GM12878 (cell line): ENCODE results near the gene SLC19A3. TPM values are rescaled to one million over a fixed set of nuclear protein-coding genes. Genes with fewer than 3 reads are reported as not detected.
"Not testable (repeated sequence)": the region's sequence is repeated elsewhere in the genome, so short reads cannot be mapped to it uniquely, and the experiment has no call there.

ENCODE experiments used
- ATAC-seq: fragments of 200-7000 bp; cut with Tn5 transposase; 3 replicates; pipeline ENCODE4 v1.9.1; 2020; ENCODE audit warnings: mild to moderate bottlenecking, moderate library complexity
- BruUV-seq: library from RNA; stranded (reverse); fragments of 400-500 nt; replicated peaks from 2 replicates; lab custom pipeline; 2021; lab: Mats Ljungman, UMichigan
- CTCF ChIA-PET: fragments of 300-600 bp; sonication (Branson Sonifier 250); formaldehyde crosslinking; extraction: SDS; loops from one replicate; lab custom pipeline; 2021; ENCODE audit warnings: inconsistent platforms; lab: Yijun Ruan, JAX
- POLR2A ChIA-PET: fragments of 350-600 bp; formaldehyde crosslinking; extraction: SDS; loops from one replicate; lab custom pipeline; 2021; ENCODE audit warnings: inconsistent platforms; lab: Charles Lee
- RAD21 ChIA-PET: fragments of 300-600 bp; sonication (Branson Sonifier 250); formaldehyde crosslinking; loops from one replicate; lab custom pipeline; 2023; ENCODE audit warnings: antibody characterized with exemption; ENCODE audit not compliant: unreplicated experiment; lab: Charles Lee
- SMC1A ChIA-PET: fragments of 300-600 bp; sonication (Branson Sonifier 250); formaldehyde crosslinking; loops from one replicate; lab custom pipeline; 2023; ENCODE audit not compliant: unreplicated experiment, uncharacterized antibody; lab: Charles Lee
- DNase-seq: peaks from one replicate; pipeline ENCODE4 v3.0.0-alpha.2; 2011; ENCODE audit warnings: low read depth, low spot score
- FAIRE-seq: peaks from 3 replicates; lab custom pipeline; 2011; peaks lifted over from hg19 to GRCh38; lab: Jason Lieb, UNC
- H2AFZ ChIP-seq: 2 replicates; pipeline ENCODE4 v1.6.0; 2011; ENCODE audit warnings: low read depth, low read length, control low read depth; ENCODE audit not compliant: control insufficient read depth
- H3K27ac ChIP-seq: 2 replicates; pipeline ENCODE4 v1.5.1; 2011; ENCODE audit warnings: control low read depth; ENCODE audit not compliant: control insufficient read depth, insufficient read depth
- H3K27me3 ChIP-seq, 2 experiments: replicated peaks in 1 of 2; 2 replicates each; pipeline versions ENCODE4 v1.6.0 to v1.6.1; 2011; ENCODE audit warnings: low read length in 1 of 2; ENCODE audit not compliant: control insufficient read depth in 2 of 2, insufficient read depth in 2 of 2
- H3K36me3 ChIP-seq, 2 experiments: 2 replicates each; pipeline ENCODE4 v1.5.1; 2011; ENCODE audit warnings: low read length in 1 of 2; ENCODE audit not compliant: control insufficient read depth in 2 of 2, insufficient read depth in 2 of 2
- H3K4me1 ChIP-seq: 2 replicates; pipeline ENCODE4 v1.6.1; 2011; ENCODE audit warnings: mild to moderate bottlenecking, low read length, moderate library complexity, mixed read lengths; ENCODE audit not compliant: control insufficient read depth, insufficient read depth
- H3K4me2 ChIP-seq: 2 replicates; pipeline ENCODE4 v1.6.0; 2011; ENCODE audit warnings: control low read depth; ENCODE audit not compliant: control insufficient read depth, insufficient read depth
- H3K4me3 ChIP-seq: fragments of 200-600 bp; sonication (generic); 2 replicates; pipeline ENCODE4 v1.5.1; 2016
- H3K79me2 ChIP-seq: 2 replicates; pipeline ENCODE4 v1.6.0; 2011; ENCODE audit warnings: low read length; ENCODE audit not compliant: control insufficient read depth, insufficient read depth
- H3K9ac ChIP-seq: 2 replicates; pipeline ENCODE4 v1.8.0; 2011; ENCODE audit warnings: low read length, control low read depth, mixed read lengths; ENCODE audit not compliant: control insufficient read depth, insufficient read depth
- H3K9me3 ChIP-seq: replicated peaks from 3 replicates; pipeline ENCODE4 v1.5.1; 2011; ENCODE audit warnings: mild to moderate bottlenecking, low read length; ENCODE audit not compliant: control insufficient read depth, insufficient read depth
- H4K20me1 ChIP-seq: 2 replicates; pipeline ENCODE4 v1.6.0; 2011; ENCODE audit not compliant: control insufficient read depth, insufficient read depth
- BHLHE40 ChIP-seq, 2 experiments: fragments of 450-650 bp in 1 of 2; IDR thresholded peaks; 2 replicates each; pipeline ENCODE4 v1.6.1; 2011 to 2017; ENCODE audit warnings: low read depth in 2 of 2, borderline replicate concordance in 1 of 2, improper control_type of control experiment in 1 of 2, low read length in 1 of 2, mild to moderate bottlenecking in 1 of 2
- PAX5 ChIP-seq: IDR thresholded peaks from 2 replicates; pipeline ENCODE4 v1.6.1; 2011; ENCODE audit warnings: low read depth, low read length, borderline replicate concordance
- RAD21 ChIP-seq: IDR thresholded peaks from 2 replicates; pipeline ENCODE4 v1.6.1; 2011; ENCODE audit warnings: mild to moderate bottlenecking, low read depth, low read length, moderate library complexity; ENCODE audit not compliant: insufficient read depth
- WGBS: methylation state at CpG from one replicate; pipeline ENCODE4 v1.1.6; 2016; ENCODE audit warnings: low lambda C conversion rate; ENCODE audit not compliant: insufficient replicate concordance, insufficient coverage; ENCODE audit errors: missing lambda C conversion rate; 5-methylcytosine and 5-hydroxymethylcytosine counted together
- in situ Hi-C: fragments of 300-500 bp; cut with MboI; formaldehyde crosslinking; loops from 9 replicates; pipeline ENCODE4 v1.14.3; 2018; ENCODE audit warnings: mixed read lengths
- intact Hi-C: fragments of 100-400 bp; cut with micrococcal nuclease; formaldehyde crosslinking; loops from one replicate; pipeline ENCODE4 v1.14.2; 2022; ENCODE audit not compliant: unreplicated experiment
- polyA plus RNA-seq, 11 experiments: library from polyadenylated mRNA; depleted of rRNA in 4 of 11; unstranded in 6 of 11; stranded (reverse) in 5 of 11; fragments of >200 nt; fragmentation: Nextera tagmentation in 4 of 11; fragmentation: Illumina TruSeq in 1 of 11; extraction: Ambion mirVana in 4 of 11; extraction: Trizol in 1 of 11; gene quantifications; 1 replicate in 1 of 11; 2 replicates in 10 of 11; pipeline versions ENCODE4 v1.2.1 to v1.2.3, GENCODE V29; 2011 to 2016; ENCODE audit warnings: inconsistent platforms in 2 of 11, missing spikeins in 2 of 11, low read depth in 1 of 11
- total RNA-seq, 4 experiments: library from RNA; depleted of rRNA in 3 of 4; stranded (reverse); fragments of >200 nt in 3 of 4; fragmentation: Illumina TruSeq in 1 of 4; extraction: Trizol in 1 of 4; gene quantifications; 2 replicates each; pipeline versions ENCODE4 v1.2.1 to v1.2.3, GENCODE V29; 2013 to 2021
- TF ChIP-seq, protein P1 (sequence below), 3 experiments: IDR thresholded peaks in 2 of 3; conservative IDR thresholded peaks in 1 of 3; 2 replicates each; pipeline ENCODE4 v1.5.1; 2011; ENCODE audit warnings: low read depth in 3 of 3, low read length in 3 of 3, mild to moderate bottlenecking in 3 of 3, control low read depth in 2 of 3, moderate library complexity in 2 of 3, inconsistent platforms in 1 of 3, mixed read lengths in 1 of 3; ENCODE audit not compliant: control insufficient read depth in 2 of 3, insufficient read depth in 1 of 3; ENCODE audit errors: extremely low read depth in 1 of 3

SLC19A3 gene
- total and polyA plus RNA-seq, 10 of the 15 experiments (the other 5 are each of a cell fraction or from before 2014, with no cell fraction given) = not detected

GRCh38 chr2:227745594-227745993 lies 27.8 kb upstream of the SLC19A3 start, which contains the start of gene SCYGR8:
Gene SCYGR8, plus strand, starts transcription at chr2:227745894. Its CDS starts 0 bp downstream, at chr2:227745894.
- no peaks in the 10 kb centered on the region for H3K36me3 ChIP-seq
- in situ Hi-C loops (no loop called here), intact Hi-C loops (no loop called here)
- no peak for FAIRE-seq
- no peak within 1 kb of the TSS for H3K9ac ChIP-seq
- no peak for DNase-seq
- H3K27me3 ChIP-seq = no peaks in the 10 kb centered on the region
- no peak within 1 kb of the TSS for H3K4me2 ChIP-seq
- H4K20me1 ChIP-seq = no peaks in the 10 kb centered on the region
- no peaks in the 10 kb centered on the region for H3K79me2 ChIP-seq
- no TSS peak for BruUV-seq
- no peak for ATAC-seq
- ChIA-PET CTCF (interaction anchor here (2.0 kb wide), 1 partner anchor 21 kb away, joined by 5 read pairs; no protein-coding TSS in a partner anchor), RAD21 (no interaction called here), SMC1A (no interaction called here), POLR2A (no interaction called here)
- H3K4me3 ChIP-seq = no peak within 1 kb of the TSS
- H3K9me3 ChIP-seq = no peaks in the 10 kb centered on the region
- no peak within 1 kb of the TSS for H3K27ac ChIP-seq
- 20% methylated on average over 5 of the region's 9 CpGs for WGBS
- no peak for TF ChIP-seq PAX5
- no peak within 1 kb of the TSS for H2AFZ ChIP-seq
- H3K4me1 ChIP-seq = no peaks in the 10 kb centered on the region

DNA sequence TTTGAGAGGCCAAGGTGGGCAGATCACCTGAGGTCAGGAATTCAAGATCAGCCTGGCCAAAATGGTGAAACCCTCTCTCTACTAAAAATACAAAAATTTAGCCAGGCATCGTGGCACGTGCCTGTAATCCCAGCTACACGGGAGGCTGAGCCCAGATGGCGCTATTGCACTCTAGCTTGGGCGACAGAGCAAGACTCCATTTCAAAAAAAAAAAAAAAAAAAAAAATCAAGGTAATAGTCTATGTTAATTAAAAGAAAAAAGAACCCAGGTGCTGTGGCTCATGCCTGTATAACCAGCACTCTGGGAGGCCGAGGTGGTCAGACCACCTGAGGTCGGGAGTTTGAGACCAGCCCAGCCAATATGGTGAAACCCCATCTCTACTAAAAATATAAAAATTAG lies 22.9 kb upstream of the SLC19A3 start:
- not testable (repeated sequence) for DNase-seq
- CTCF ChIA-PET = interaction anchor here (0.7 to 3.8 kb wide), 14 partner anchors 15 to 334 kb away, joined by 3 to 24 read pairs (median 4); no protein-coding TSS in a partner anchor
- WGBS = 30% methylated on average over 7 of the region's 7 CpGs

More for the DNA sequence above, 22.9 kb upstream of the SLC19A3 start:
- H3K27ac ChIP-seq, in situ Hi-C loops, H3K79me2 ChIP-seq, H3K4me2 ChIP-seq, H3K4me1 ChIP-seq, H3K27me3 ChIP-seq, intact Hi-C loops, H3K4me3 ChIP-seq, H4K20me1 ChIP-seq, H2AFZ ChIP-seq, H3K36me3 ChIP-seq, BruUV-seq, ATAC-seq, FAIRE-seq, H3K9me3 ChIP-seq, H3K9ac ChIP-seq: not testable (repeated sequence)
- SMC1A ChIA-PET = interaction anchor here (0.6 to 1.8 kb wide), 4 partner anchors 25 to 139 kb away, joined by 3 to 14 read pairs (median 4); no protein-coding TSS in a partner anchor
- RAD21 ChIA-PET = interaction anchor here (0.9 to 1.1 kb wide), 2 partner anchors 26 to 150 kb away, joined by 3 to 6 read pairs; no protein-coding TSS in a partner anchor
- TF ChIP-seq, protein P1, sequence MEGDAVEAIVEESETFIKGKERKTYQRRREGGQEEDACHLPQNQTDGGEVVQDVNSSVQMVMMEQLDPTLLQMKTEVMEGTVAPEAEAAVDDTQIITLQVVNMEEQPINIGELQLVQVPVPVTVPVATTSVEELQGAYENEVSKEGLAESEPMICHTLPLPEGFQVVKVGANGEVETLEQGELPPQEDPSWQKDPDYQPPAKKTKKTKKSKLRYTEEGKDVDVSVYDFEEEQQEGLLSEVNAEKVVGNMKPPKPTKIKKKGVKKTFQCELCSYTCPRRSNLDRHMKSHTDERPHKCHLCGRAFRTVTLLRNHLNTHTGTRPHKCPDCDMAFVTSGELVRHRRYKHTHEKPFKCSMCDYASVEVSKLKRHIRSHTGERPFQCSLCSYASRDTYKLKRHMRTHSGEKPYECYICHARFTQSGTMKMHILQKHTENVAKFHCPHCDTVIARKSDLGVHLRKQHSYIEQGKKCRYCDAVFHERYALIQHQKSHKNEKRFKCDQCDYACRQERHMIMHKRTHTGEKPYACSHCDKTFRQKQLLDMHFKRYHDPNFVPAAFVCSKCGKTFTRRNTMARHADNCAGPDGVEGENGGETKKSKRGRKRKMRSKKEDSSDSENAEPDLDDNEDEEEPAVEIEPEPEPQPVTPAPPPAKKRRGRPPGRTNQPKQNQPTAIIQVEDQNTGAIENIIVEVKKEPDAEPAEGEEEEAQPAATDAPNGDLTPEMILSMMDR (IDR thresholded peaks at IDR 0.05 in 2 of 3, conservative IDR thresholded peaks at IDR 0.05 in 1 of 3; ENCODE audit: control insufficient read depth in 2 of 3, extremely low read depth in 1 of 3, insufficient read depth in 1 of 3, low read depth in 3 of 3, low read length in 3 of 3) = peak in 2 of 3 experiments; percentile 3 to 14; a peak in 1 of 6 replicates
- TF ChIP-seq RAD21 = peak; percentile 29; the same call in 1 of the 2 replicates
- TF ChIP-seq BHLHE40 (IDR thresholded peaks at IDR 0.05; ENCODE audit: borderline replicate concordance in 1 of 2, low read depth in 2 of 2, low read length in 1 of 2) = peak; percentile 52 to 77; a peak in 2 of 4 replicates
- TF ChIP-seq, all 136 proteins: peak for 3; not testable (repeated sequence) for 133
- POLR2A ChIA-PET = interaction anchor here (0.7 kb wide), 1 partner anchor 39 kb away, joined by 3 read pairs; no protein-coding TSS in a partner anchor
